Stimulated activated CD4-positive, alpha-beta T cell treated with anti-CD3 and anti-CD28 coated beads, Interleukin-15, amount 100 ng/mL, for 48 hours (primary cell): ENCODE results near the gene CFDP1.

Experiments
- DNase-seq, 2 donors: peaks; one replicate each; pipeline ENCODE4 v3.0.0-alpha.2; 2020; ENCODE audit warnings: low read depth in 2 of 2

Gene CFDP1

DNA sequence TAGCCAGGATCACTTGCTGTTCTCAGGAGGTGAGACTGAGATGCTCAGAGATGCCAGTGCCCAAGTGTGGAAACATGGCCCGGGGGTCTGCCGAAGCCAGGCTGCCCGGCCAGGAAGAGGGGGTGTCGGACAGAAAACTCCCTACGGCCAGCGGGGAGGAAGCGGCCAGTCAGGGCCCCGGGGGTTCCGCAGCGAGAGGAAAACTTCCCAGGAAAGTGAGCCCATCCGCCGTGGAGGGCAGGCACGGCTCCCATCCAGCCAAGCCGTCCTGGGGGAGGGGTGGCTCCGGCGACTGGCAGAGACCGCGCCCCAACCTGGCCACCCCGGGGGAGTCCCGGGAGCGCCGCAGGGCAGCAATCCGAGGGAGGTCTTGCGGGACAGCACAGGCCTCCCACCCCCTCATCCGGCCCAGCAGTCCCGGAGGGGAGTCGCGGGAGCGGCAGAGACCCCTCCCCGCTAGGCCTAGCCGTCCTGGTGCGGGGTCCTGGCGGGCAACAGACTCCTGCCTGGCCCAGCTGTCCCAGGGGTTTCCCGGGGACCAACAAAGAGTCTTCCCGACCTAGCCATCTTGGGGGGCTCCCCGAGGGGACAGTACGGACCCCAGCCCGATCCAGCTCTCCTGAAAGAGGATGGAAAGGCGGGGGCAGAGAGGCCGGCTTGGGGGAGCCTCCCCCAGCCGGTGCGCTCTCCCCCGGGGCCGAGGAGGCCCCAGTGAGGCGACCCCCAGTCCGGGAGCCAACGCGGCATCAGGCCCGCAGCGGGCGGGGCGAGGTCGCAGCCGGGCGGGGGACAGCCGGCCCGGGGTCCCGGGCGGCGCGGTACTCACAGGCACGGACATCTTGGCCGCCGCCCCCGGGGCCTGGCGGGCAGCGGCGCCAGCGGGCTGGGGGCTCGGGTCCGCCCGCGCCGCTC is 168.0 kb downstream of the CFDP1 start:
- no peak for DNase-seq

- DNase-seq: no peak
Observed at GRCh38 chr16:75264457-75264998, 168.8 kb downstream of the CFDP1 start.

GRCh38 chr16:75263963-75264445 is 169.3 kb downstream of the CFDP1 start:
- DNase-seq: no peak

DNA sequence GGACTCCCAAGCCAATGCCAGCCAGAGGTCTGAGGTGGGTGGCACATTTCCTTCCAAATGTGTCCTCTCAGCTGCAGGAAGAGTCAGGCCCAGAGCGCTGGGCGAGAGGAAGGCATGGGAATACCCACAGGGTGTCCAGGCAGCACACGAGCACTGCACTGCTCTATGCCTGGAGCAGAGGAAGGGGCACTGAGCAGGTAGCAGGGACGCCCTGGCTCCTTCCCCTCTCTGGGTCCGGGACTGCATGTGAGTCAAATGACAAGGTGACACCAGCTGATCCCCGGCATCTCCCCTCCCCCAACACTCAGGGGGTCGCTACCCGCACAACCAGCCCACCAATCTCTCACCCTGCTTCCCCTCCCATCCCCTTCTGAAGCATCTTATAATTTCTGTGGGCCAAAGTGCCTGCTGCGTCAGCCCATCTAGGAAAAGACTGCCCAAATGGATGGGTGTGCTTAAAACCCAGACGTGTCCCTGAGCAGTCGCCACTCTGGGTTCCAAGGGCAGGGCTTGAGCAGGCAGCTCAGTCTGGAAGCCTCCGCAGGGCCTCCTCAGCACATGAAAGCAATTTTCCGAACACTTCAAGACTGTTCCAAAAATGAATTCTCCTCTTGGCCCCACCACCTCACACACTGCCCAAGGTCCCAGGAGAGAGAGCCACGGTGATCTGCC is 169.9 kb downstream of the CFDP1 start:
- DNase-seq: no peak

- no peak for DNase-seq
Observed at GRCh38 chr16:75262800-75263127, 170.5 kb downstream of the CFDP1 start.

DNA sequence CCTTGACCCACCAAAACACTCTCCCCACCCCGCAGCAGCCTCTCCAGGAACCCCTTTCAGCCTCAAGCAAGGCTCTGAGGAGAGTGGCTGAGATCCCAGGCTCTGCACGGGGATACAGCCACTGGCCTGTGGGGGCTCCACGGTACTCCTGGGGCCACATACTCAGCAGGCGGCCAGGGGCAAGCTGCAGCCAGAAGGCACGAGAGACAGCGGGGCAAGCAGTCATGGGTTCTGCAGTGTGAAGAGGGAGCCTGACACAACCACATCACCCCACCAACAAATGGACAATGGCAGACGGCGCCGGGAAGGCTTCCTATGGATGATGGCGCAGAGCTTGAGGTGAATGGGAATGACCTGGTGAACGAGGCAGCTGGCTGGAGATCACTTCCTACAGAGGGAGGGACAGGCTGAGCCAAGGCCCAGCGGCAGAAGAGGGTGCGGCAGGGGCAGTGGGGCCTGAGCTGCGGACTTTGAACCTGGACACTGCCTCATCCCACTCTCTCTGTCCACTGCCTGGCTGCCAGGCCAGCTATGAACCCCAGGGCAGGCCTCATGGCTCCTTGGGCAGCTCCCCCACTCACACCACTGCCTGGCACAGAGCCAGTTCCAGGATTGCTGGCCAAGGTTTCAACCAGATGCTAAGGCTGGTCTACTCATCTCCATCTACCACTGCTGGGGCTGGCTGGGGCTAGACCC is 171.1 kb downstream of the CFDP1 start:
- DNase-seq: no peak

DNA sequence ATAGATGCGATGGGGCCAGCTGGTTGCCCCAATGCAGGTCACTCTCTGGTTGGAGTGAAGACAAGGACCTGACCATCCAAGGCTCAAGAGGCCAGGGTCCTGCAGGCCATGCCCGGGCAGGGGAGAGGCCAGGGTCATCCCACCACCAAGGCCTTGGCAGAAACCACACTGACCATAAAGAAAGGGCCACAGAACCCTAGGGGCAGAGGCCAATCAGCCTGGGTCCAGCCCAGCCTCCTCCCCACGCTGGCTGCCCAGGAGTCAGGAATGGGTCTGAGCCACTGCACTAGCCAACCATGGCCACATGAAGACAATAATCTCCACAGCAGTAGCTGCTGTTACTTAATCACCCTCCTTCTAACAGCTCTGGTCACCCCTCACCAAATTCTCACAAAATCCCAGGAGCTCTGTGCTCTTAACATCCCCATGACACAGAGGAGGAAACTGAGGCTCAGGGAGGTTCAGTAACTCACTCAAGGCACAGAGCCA is 171.7 kb downstream of the CFDP1 start:
- DNase-seq: no peak

DNA sequence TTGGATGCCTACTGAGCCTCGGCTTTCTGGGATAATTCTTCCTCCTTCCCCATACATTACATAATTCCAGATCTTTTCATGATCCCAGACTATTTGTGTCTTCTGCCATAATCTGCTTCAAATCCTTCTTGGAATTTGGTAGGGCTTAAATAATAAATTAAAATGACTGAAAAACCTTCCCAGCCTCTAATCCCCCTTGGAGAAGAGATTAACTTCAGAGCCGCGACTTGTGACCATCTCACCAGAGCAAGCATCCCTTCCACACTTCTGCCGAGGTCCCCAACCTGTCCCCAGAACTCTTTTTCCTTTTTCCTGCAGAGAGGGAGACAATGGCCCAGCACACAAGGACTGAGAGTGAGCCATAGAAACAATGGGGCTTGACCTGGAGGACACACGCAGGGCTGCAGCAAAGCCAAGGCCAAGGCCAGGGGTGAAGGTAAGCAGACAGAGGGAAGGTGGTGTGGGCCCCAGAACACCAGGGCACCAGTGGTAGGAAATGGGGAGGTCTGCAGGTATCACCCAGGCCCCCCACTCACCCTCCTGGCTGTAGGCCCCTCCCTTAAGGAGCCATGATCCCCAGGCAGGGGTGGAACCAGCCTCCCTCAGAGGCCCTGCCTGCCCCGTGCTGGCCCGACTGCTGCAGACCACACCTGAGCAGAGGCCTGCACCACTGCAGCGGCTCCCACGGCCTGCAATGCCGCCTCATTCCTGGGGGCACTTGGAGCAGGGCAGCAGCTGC is 172.3 kb downstream of the CFDP1 start:
- no peak for DNase-seq

- no peak for DNase-seq
Observed at GRCh38 chr16:75258807-75259141, 174.5 kb downstream of the CFDP1 start.

DNA sequence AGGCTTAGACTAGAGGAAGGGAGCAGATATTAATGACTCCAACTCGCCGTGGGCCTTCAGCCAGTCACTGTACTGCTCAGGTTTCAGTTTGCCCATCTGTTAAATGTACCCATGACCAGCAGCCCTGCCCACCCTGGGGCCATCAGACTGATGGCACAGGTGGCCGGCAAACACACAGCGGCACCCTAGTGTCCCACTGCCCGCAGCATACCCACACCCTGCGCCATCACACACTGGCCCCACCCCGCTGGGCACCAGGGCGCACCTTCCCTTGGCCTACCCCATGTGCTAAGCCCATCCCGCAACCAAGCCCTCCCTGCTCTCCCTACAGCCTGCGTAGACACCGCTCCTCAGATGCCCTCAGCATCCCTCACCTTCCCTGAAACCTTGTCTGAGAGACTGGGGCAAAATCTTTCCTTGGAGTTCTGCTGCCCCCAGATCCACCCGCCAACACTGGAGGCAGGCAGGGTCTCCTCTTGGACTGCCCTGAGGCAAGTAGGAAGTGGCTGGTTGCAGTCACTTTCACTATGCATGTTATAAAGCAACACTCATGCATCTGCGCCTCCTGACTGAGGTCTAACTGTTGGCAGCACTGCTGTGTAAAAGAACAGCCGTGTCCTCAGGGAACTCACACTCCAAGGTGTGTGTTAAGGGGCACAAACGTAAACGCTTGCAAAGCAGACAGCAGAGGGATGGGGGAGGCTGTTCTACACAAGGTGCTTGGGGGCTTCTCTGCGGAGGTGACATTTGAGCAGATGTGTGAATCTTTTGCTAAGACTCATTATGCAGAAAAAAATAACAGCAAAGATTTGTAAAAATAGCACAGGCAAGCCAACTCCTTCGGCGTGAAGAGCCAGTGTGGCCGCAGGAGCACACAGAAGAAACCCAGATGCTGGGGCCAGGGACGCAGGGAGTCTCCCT is 175.2 kb downstream of the CFDP1 start:
- no peak for DNase-seq

- DNase-seq: no peak
Observed at GRCh38 chr16:75256696-75257343, 176.5 kb downstream of the CFDP1 start.

GRCh38 chr16:75256059-75256571 is 177.2 kb downstream of the CFDP1 start:
- DNase-seq: no peak

- DNase-seq: no peak
Observed at GRCh38 chr16:75254359-75254837, 178.9 kb downstream of the CFDP1 start.

- DNase-seq: no peak
Observed at GRCh38 chr16:75252946-75253911, 180.1 kb downstream of the CFDP1 start.

- no peak for DNase-seq
Observed at GRCh38 chr16:75252049-75252864, 181.0 kb downstream of the CFDP1 start.

DNA sequence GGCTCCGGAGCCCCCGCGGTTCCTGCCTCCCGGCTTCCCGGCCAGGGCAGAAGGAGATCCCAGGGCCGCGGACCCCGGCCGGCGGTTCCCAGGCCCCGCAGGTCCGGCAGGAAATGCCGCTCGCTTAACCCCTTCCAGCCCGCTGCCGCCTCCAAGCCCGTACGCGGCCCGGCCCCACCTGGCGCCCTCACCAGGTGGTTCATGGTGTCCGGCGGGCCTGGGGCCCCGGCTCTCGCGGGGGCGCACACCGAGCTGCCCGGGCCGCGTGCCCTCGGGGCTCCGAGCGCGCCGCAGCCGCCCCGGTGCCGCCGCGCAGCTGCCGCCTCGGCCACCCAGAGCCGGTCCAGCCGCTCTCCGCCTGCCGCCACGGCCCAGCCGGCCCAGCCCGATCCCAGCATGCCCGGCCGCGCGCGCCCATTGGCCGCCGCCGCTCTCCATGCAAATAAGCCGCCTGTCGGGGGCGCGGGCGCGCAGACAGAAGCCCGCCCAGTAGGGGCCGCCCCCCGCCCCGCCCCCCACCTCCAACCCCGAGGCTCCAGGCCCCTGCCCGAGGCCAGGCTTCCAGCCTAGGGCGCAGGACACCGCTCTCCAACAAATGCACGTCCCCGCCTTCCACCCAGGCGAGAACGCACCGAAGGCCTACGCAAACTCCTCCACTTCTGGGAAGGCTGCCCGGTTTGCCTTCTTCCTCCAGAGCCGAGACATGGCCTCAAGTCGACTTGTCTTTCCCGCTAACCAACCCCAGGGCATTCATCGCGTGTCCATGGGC is 181.8 kb downstream of the CFDP1 start, which contains the start of gene BCAR1:
Gene BCAR1, minus strand, starts transcription at position 345 of the 769 bp plus-strand sequence. Its CDS starts 142 bp downstream, at position 203.
- no peak for DNase-seq
